ENCODE data around the gene POLR3E.

DNA sequence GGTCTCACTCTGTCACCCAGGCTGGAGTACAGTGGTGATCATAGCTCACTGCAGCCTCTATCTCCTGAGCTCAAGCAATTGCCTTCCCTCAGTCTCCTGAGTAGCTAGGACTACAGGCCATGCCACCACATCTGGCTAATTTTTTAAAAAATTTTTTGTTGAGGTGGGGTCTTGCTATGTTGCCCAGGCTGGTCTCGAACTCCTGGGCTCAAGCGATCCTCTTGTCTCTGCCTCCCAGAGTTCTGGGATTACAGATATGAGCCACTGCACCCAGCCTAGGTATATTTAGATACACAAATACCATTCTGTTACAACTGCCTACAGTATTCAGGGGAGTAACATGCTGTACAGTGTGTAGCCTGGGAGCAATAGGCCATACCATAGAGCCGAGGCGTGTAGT, 14.3 kb downstream of the POLR3E start:
- TF ChIP-seq, protein P1, sequence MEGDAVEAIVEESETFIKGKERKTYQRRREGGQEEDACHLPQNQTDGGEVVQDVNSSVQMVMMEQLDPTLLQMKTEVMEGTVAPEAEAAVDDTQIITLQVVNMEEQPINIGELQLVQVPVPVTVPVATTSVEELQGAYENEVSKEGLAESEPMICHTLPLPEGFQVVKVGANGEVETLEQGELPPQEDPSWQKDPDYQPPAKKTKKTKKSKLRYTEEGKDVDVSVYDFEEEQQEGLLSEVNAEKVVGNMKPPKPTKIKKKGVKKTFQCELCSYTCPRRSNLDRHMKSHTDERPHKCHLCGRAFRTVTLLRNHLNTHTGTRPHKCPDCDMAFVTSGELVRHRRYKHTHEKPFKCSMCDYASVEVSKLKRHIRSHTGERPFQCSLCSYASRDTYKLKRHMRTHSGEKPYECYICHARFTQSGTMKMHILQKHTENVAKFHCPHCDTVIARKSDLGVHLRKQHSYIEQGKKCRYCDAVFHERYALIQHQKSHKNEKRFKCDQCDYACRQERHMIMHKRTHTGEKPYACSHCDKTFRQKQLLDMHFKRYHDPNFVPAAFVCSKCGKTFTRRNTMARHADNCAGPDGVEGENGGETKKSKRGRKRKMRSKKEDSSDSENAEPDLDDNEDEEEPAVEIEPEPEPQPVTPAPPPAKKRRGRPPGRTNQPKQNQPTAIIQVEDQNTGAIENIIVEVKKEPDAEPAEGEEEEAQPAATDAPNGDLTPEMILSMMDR (IDR thresholded peaks at IDR 0.05): no peak
- no peak for TF ChIP-seq POLR2A (IDR thresholded peaks at IDR 0.05)
